K562 (cell line): ENCODE results near the gene COX5A. TPM values are rescaled to one million over a fixed set of nuclear protein-coding genes. Genes with fewer than 3 reads are reported as not detected.

ENCODE experiments used
- ARID1B ChIP-seq: fragments of 450-650 bp; IDR thresholded peaks from 2 replicates; pipeline ENCODE4 v1.6.1; 2016; ENCODE audit warnings: antibody characterized with exemption, mild to moderate bottlenecking, inconsistent platforms
- CC2D1A ChIP-seq: fragments of 450-650 bp; IDR thresholded peaks from 2 replicates; pipeline ENCODE4 v1.6.1; 2017; ENCODE audit warnings: mild to moderate bottlenecking
- GABPA ChIP-seq: fragments of 200-800 bp; sonication (Bioruptor generic); conservative IDR thresholded peaks from 2 replicates; pipeline ENCODE4 v1.6.1; 2016; ENCODE audit warnings: low read depth, missing genetic modification characterization, missing compliant biosample characterization
- GTF2A2 ChIP-seq: IDR thresholded peaks from 2 replicates; pipeline ENCODE4 v1.6.1; 2016; ENCODE audit warnings: mild to moderate bottlenecking, missing genetic modification characterization, missing compliant biosample characterization
- HMG20A ChIP-seq: fragments of 450-650 bp; formaldehyde crosslinking; conservative IDR thresholded peaks from 2 replicates; pipeline ENCODE4 v1.4.0; 2020; ENCODE audit warnings: mild to moderate bottlenecking, mixed read lengths
- LEF1 ChIP-seq: fragments of 450-650 bp; IDR thresholded peaks from 2 replicates; pipeline ENCODE4 v1.6.1; 2016; ENCODE audit warnings: mild to moderate bottlenecking
- MTA2 ChIP-seq: fragments of 450-650 bp; IDR thresholded peaks from 2 replicates; pipeline ENCODE4 v1.6.1; 2016; ENCODE audit warnings: low read depth
- RBFOX2 ChIP-seq: fragments of 200-400 bp; formaldehyde crosslinking; IDR thresholded peaks from 2 replicates; pipeline ENCODE4 v1.6.1; 2017; ENCODE audit warnings: low read depth, mild to moderate bottlenecking, low read length, moderate library complexity
- TGIF2 ChIP-seq: sonication (generic); formaldehyde crosslinking; IDR thresholded peaks from 2 replicates; pipeline ENCODE4 v1.8.1; 2022; ENCODE audit warnings: mild to moderate bottlenecking, missing genetic modification reagents, moderate library complexity
- ZC3H8 ChIP-seq: fragments of 450-650 bp; IDR thresholded peaks from 2 replicates; pipeline ENCODE4 v1.6.1; 2017
- ZNF282 ChIP-seq: sonication (generic); formaldehyde crosslinking; IDR thresholded peaks from 2 replicates; pipeline ENCODE4 v1.8.1; 2023; ENCODE audit warnings: missing genetic modification reagents
- polyA plus RNA-seq, 8 experiments: library from polyadenylated mRNA; depleted of rRNA in 4 of 8; stranded (reverse) in 5 of 8; unstranded in 3 of 8; fragments of >200 nt; fragmentation: Nextera tagmentation in 2 of 8; fragmentation: Illumina TruSeq in 1 of 8; extraction: Ambion mirVana in 2 of 8; extraction: Trizol in 1 of 8; gene quantifications; 2 replicates each; pipeline versions ENCODE4 v1.2.1 to v1.2.3, GENCODE V29; 2011 to 2014; ENCODE audit warnings: inconsistent platforms in 1 of 8, missing spikeins in 1 of 8
- total RNA-seq, 7 experiments: library from RNA; depleted of rRNA in 6 of 7; stranded (reverse); fragments of >200 nt in 6 of 7; fragmentation: Illumina TruSeq in 2 of 7; extraction: Trizol in 2 of 7; gene quantifications; 2 replicates each; pipeline versions ENCODE4 v1.2.1 to v1.2.3, GENCODE V29; 2011 to 2021; ENCODE audit warnings: low replicate concordance in 1 of 7
- TF ChIP-seq, protein P1 (sequence below): fragments of 450-650 bp; formaldehyde crosslinking; IDR thresholded peaks from 2 replicates; pipeline ENCODE4 v1.4.0; 2022; ENCODE audit warnings: missing genetic modification characterization
- TF ChIP-seq, protein P2 (sequence below): fragments of 250-450 bp; sonication (Bioruptor Pico); IDR thresholded peaks from 2 replicates; pipeline ENCODE4 v1.4.0; 2020; ENCODE audit warnings: mild to moderate bottlenecking
- TF ChIP-seq, protein P3 (sequence below): fragments of 250-450 bp; sonication (Bioruptor Pico); IDR thresholded peaks from 2 replicates; pipeline ENCODE4 v1.8.0; 2022; ENCODE audit warnings: inconsistent platforms, mild to moderate bottlenecking, moderate library complexity, borderline replicate concordance
- TF ChIP-seq, protein P4 (sequence below): fragments of 200-800 bp; sonication (Bioruptor generic); IDR thresholded peaks from 2 replicates; pipeline ENCODE4 v1.6.1; 2016; ENCODE audit warnings: missing genetic modification characterization, missing compliant biosample characterization
- TF ChIP-seq, protein P5 (sequence below): IDR thresholded peaks from 2 replicates; pipeline ENCODE4 v1.6.1; 2016; ENCODE audit warnings: missing genetic modification characterization, missing compliant biosample characterization

COX5A gene
- total and polyA plus RNA-seq, 9 of the 15 experiments (the other 6 are each of a cell fraction or from before 2014, with no cell fraction given) = 86.8 to 553 (median 371) TPM

DNA sequence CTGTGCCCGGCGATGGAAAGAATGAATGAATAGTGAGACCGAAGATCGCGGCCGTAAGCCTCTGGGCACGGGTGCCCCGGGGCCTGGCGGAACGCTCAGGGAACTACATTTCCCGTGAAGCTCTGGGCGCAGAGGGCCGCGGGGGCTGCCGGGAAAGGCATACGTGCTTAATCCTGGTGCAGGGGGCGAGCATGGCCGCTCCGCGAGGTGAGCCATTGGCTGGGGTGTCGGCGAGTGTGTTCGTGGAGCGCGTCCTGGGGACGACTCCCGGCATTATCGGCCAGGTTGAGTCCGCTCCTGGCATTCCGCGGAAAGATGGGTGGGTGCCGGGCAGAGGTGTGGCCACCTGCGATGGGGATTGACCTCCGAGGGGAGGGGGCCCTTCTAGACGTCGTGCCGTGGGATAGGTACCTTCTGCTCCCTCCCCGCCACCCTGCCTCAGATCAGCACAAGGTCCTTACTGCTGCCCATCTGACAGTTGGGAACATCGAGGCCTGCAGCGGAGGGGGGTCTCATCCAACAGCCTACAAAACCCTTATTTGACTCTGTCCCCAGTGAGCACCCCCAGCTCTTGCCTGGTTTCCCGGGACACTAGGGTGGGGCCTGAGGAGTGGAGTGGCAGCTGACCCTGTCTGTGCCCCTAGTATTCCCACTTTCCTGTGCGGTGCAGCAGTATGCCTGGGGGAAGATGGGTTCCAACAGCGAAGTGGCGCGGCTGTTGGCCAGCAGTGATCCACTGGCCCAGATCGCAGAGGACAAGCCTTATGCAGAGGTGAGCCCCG is 47.8 kb downstream of the COX5A start, which contains the start of gene MPI (continued):
- TF ChIP-seq, protein P1, sequence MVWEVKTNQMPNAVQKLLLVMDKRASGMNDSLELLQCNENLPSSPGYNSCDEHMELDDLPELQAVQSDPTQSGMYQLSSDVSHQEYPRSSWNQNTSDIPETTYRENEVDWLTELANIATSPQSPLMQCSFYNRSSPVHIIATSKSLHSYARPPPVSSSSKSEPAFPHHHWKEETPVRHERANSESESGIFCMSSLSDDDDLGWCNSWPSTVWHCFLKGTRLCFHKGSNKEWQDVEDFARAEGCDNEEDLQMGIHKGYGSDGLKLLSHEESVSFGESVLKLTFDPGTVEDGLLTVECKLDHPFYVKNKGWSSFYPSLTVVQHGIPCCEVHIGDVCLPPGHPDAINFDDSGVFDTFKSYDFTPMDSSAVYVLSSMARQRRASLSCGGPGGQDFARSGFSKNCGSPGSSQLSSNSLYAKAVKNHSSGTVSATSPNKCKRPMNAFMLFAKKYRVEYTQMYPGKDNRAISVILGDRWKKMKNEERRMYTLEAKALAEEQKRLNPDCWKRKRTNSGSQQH (CRISPR knock-in tag) = no peak
- TF ChIP-seq, protein P2, sequence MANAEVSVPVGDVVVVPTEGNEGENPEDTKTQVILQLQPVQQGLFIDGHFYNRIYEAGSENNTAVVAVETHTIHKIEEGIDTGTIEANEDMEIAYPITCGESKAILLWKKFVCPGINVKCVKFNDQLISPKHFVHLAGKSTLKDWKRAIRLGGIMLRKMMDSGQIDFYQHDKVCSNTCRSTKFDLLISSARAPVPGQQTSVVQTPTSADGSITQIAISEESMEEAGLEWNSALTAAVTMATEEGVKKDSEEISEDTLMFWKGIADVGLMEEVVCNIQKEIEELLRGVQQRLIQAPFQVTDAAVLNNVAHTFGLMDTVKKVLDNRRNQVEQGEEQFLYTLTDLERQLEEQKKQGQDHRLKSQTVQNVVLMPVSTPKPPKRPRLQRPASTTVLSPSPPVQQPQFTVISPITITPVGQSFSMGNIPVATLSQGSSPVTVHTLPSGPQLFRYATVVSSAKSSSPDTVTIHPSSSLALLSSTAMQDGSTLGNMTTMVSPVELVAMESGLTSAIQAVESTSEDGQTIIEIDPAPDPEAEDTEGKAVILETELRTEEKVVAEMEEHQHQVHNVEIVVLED = peak; percentile 57
- TF ChIP-seq HMG20A (CRISPR knock-in tag) = no peak
- TF ChIP-seq GTF2A2 (tag) = no peak
- no peak for TF ChIP-seq CC2D1A
- TF ChIP-seq TGIF2 (CRISPR knock-in tag) = no peak
- no peak for TF ChIP-seq ZC3H8
- TF ChIP-seq RBFOX2 = peak; percentile 96
- TF ChIP-seq, protein P3, sequence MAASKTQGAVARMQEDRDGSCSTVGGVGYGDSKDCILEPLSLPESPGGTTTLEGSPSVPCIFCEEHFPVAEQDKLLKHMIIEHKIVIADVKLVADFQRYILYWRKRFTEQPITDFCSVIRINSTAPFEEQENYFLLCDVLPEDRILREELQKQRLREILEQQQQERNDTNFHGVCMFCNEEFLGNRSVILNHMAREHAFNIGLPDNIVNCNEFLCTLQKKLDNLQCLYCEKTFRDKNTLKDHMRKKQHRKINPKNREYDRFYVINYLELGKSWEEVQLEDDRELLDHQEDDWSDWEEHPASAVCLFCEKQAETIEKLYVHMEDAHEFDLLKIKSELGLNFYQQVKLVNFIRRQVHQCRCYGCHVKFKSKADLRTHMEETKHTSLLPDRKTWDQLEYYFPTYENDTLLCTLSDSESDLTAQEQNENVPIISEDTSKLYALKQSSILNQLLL = no peak
- peak; percentile 4; the same call in 1 of the 2 replicates for TF ChIP-seq GABPA (tag)
- TF ChIP-seq ZNF282 = no peak
- TF ChIP-seq, protein P4, sequence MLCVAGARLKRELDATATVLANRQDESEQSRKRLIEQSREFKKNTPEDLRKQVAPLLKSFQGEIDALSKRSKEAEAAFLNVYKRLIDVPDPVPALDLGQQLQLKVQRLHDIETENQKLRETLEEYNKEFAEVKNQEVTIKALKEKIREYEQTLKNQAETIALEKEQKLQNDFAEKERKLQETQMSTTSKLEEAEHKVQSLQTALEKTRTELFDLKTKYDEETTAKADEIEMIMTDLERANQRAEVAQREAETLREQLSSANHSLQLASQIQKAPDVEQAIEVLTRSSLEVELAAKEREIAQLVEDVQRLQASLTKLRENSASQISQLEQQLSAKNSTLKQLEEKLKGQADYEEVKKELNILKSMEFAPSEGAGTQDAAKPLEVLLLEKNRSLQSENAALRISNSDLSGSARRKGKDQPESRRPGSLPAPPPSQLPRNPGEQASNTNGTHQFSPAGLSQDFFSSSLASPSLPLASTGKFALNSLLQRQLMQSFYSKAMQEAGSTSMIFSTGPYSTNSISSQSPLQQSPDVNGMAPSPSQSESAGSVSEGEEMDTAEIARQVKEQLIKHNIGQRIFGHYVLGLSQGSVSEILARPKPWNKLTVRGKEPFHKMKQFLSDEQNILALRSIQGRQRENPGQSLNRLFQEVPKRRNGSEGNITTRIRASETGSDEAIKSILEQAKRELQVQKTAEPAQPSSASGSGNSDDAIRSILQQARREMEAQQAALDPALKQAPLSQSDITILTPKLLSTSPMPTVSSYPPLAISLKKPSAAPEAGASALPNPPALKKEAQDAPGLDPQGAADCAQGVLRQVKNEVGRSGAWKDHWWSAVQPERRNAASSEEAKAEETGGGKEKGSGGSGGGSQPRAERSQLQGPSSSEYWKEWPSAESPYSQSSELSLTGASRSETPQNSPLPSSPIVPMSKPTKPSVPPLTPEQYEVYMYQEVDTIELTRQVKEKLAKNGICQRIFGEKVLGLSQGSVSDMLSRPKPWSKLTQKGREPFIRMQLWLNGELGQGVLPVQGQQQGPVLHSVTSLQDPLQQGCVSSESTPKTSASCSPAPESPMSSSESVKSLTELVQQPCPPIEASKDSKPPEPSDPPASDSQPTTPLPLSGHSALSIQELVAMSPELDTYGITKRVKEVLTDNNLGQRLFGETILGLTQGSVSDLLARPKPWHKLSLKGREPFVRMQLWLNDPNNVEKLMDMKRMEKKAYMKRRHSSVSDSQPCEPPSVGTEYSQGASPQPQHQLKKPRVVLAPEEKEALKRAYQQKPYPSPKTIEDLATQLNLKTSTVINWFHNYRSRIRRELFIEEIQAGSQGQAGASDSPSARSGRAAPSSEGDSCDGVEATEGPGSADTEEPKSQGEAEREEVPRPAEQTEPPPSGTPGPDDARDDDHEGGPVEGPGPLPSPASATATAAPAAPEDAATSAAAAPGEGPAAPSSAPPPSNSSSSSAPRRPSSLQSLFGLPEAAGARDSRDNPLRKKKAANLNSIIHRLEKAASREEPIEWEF (CRISPR knock-in tag) = no peak
- no peak for TF ChIP-seq ARID1B
- TF ChIP-seq LEF1 = no peak
- TF ChIP-seq, protein P5, sequence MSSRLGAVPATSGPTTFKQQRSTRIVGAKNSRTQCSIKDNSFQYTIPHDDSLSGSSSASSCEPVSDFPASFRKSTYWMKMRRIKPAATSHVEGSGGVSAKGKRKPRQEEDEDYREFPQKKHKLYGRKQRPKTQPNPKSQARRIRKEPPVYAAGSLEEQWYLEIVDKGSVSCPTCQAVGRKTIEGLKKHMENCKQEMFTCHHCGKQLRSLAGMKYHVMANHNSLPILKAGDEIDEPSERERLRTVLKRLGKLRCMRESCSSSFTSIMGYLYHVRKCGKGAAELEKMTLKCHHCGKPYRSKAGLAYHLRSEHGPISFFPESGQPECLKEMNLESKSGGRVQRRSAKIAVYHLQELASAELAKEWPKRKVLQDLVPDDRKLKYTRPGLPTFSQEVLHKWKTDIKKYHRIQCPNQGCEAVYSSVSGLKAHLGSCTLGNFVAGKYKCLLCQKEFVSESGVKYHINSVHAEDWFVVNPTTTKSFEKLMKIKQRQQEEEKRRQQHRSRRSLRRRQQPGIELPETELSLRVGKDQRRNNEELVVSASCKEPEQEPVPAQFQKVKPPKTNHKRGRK = no peak
- no peak for TF ChIP-seq MTA2
